Measurements from ENCODE around the gene NEK10.

Gene NEK10

GRCh38 chr3:27354588-27355203 is 14.5 kb downstream of the NEK10 start:
- H3K27me3 ChIP-seq, result no peaks in the 10 kb centered on the region
- H3K9me3 ChIP-seq, result no peaks in the 10 kb centered on the region
- TF ChIP-seq CTCF (IDR thresholded peaks at IDR 0.05; ENCODE audit: low read depth, low read length), result no peak
- DNase-seq, result no peak
- H3K4me3 ChIP-seq (ENCODE audit: low read depth, low read length), result no peak overlapping the region
- no peaks in the 10 kb centered on the region for H3K4me1 ChIP-seq
- no peaks in the 10 kb centered on the region for H3K36me3 ChIP-seq

GRCh38 chr3:27354161-27354560 is 15.0 kb downstream of the NEK10 start:
- no peak for DNase-seq
- Histone ChIP-seq H3K4me1 (no peaks in the 10 kb centered on the region), H3K36me3 (no peaks in the 10 kb centered on the region), H3K9me3 (no peaks in the 10 kb centered on the region), H3K27me3 (no peaks in the 10 kb centered on the region), H3K4me3 (ENCODE audit: low read depth, low read length) (no peak overlapping the region)
- no peak for TF ChIP-seq CTCF (IDR thresholded peaks at IDR 0.05; ENCODE audit: low read depth, low read length)

GRCh38 chr3:27353221-27353620 is 16.0 kb downstream of the NEK10 start:
- no peaks in the 10 kb centered on the region for H3K27me3 ChIP-seq
- H3K36me3 ChIP-seq, result no peaks in the 10 kb centered on the region
- no peak overlapping the region for H3K4me3 ChIP-seq (ENCODE audit: low read depth, low read length)
- H3K9me3 ChIP-seq, result no peaks in the 10 kb centered on the region
- DNase-seq, result no peak
- no peak for TF ChIP-seq CTCF (IDR thresholded peaks at IDR 0.05; ENCODE audit: low read depth, low read length)
- H3K4me1 ChIP-seq, result no peaks in the 10 kb centered on the region

GRCh38 chr3:27352047-27352446 is 17.1 kb downstream of the NEK10 start:
- no peak overlapping the region for H3K4me3 ChIP-seq (ENCODE audit: low read depth, low read length)
- no peaks in the 10 kb centered on the region for H3K36me3 ChIP-seq
- no peaks in the 10 kb centered on the region for H3K9me3 ChIP-seq
- no peaks in the 10 kb centered on the region for H3K27me3 ChIP-seq
- H3K4me1 ChIP-seq, result no peaks in the 10 kb centered on the region
- TF ChIP-seq CTCF (IDR thresholded peaks at IDR 0.05; ENCODE audit: low read depth, low read length), result no peak
- no peak for DNase-seq

- no peak overlapping the region for H3K4me3 ChIP-seq (ENCODE audit: low read depth, low read length)
- no peaks in the 10 kb centered on the region for H3K27me3 ChIP-seq
- H3K9me3 ChIP-seq, result no peaks in the 10 kb centered on the region
- no peaks in the 10 kb centered on the region for H3K36me3 ChIP-seq
- H3K4me1 ChIP-seq, result no peaks in the 10 kb centered on the region
- TF ChIP-seq CTCF (IDR thresholded peaks at IDR 0.05; ENCODE audit: low read depth, low read length), result no peak
- DNase-seq, result no peak
Observed at GRCh38 chr3:27349832-27350231, 19.4 kb downstream of the NEK10 start.

- Histone ChIP-seq H3K4me3 (ENCODE audit: low read depth, low read length) (no peak overlapping the region), H3K27me3 (no peaks in the 10 kb centered on the region), H3K36me3 (no peaks in the 10 kb centered on the region), H3K9me3 (no peaks in the 10 kb centered on the region), H3K4me1 (no peaks in the 10 kb centered on the region)
- TF ChIP-seq CTCF (IDR thresholded peaks at IDR 0.05; ENCODE audit: low read depth, low read length), result no peak
- DNase-seq, result no peak
Observed at GRCh38 chr3:27345959-27346865, 23.0 kb downstream of the NEK10 start.

All from BE2C (cell line).